HG02623 (cell line): ENCODE data around the gene TTLL13.

ENCODE experiments used
- ATAC-seq: cut with Tn5 transposase; IDR thresholded peaks from one replicate; pipeline ENCODE4 v1.9.1; 2021; ENCODE audit warnings: moderate library complexity; ENCODE audit not compliant: unreplicated experiment

TTLL13 gene, protein sequence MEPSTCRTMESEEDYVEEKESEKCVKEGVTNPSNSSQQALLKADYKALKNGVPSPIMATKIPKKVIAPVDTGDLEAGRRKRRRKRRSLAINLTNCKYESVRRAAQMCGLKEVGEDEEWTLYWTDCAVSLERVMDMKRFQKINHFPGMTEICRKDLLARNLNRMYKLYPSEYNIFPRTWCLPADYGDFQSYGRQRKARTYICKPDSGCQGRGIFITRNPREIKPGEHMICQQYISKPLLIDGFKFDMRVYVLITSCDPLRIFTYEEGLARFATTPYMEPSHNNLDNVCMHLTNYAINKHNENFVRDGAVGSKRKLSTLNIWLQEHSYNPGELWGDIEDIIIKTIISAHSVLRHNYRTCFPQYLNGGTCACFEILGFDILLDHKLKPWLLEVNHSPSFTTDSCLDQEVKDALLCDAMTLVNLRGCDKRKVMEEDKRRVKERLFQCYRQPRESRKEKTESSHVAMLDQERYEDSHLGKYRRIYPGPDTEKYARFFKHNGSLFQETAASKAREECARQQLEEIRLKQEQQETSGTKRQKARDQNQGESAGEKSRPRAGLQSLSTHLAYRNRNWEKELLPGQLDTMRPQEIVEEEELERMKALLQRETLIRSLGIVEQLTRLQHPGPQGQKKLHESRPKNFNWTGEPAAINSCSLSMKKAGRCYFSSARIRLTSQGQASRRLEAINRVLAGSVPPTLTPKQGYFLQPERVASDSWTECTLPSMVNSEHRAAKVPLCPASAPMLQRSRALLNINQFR

DNA sequence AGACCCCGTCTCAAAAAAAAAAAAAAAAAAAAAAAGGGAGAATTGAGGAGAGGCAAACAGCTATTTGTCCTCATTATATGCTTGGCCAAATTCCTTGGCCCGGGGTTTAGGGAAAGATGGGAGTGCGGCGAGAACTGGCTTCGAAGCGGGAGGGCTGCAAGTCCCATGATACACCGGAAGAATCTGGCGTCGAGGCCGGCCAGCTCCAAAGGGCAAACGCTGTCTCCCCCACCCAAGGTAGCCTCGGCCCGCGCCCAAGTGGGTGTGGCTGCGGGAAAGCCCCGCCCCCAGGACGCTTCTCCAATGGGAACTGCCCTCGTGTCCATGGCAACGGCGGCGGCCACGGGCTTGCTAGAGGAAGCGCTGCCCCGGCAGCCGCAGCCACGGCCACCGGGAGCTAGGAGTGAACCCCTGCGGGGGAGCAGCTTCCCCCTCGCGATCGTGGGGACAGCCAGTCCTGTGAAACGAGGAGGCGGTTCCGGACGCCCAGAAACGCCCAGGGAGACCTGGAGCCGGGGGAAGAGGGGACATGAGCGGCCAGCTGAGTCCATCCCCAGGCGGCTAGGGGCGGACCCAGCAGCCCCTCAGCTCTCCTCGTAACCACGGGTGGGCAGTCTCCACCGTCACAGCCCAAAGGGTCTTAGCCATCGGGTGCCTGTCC, at the start of gene TTLL13:
Gene TTLL13, plus strand, starts transcription at position 354 of the 661 bp plus-strand sequence. CDS start 1,075 bp downstream, outside the sequence.
- ATAC-seq, result peak; percentile 53

DNA sequence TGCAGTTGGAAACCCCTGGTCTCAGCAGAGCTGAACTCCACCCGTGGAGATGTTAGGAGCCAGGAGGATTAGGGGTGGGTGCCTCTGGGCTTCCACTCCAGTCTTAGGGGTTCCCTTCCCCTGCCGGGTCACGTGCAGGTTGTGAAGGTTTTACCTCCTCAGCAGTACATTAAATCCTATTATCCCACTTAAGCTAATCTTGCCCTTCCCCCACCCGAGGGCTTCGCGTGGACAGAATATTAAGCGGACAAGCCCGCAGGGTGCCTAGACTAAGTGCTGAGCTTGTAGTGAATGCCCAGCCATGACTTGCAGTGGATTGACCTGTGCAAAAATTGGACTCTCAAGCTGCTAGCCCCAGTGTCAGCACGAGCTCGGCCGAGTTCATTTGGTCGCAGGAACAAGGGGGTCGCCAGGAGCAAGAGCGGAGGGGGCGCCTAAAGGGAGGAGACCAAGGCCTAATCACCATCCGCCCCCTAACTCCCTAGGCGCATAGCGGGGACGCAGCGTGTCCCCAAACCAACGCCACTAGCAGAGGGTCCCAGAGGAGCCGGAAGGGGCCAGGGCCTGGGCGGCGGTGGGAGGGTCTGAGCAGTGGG, 48.7 kb upstream of the TTLL13 start:
- ATAC-seq, result no peak

DNA sequence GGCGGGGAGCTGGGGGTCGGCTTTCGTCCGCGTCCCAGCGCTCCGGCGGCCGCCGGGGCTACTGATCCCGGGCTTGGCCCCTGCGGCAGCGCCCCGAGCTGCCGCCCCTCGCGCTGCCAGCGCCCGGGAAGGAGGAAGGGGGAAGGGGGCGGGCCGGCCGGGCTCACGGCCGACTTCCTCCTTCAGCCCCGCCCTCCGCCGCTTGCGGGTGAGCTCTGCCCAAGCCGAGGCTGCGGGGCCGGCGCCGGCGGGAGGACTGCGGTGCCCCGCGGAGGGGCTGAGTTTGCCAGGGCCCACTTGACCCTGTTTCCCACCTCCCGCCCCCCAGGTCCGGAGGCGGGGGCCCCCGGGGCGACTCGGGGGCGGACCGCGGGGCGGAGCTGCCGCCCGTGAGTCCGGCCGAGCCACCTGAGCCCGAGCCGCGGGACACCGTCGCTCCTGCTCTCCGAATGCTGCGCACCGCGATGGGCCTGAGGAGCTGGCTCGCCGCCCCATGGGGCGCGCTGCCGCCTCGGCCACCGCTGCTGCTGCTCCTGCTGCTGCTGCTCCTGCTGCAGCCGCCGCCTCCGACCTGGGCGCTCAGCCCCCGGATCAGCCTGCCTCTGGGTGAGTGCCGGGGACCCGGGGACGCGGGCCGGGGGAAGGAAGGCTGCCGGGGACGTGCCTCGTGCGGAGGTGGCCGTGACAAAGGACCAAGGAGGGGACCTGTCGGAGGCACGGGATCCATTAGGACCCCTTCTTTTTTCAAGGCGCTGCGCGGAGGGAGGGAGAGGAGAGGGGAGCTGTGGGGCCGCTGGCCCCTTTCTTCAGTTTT, 48.0 kb upstream of the TTLL13 start, which contains the start of gene SEMA4B:
Gene SEMA4B, plus strand, starts transcription at position 201 of the 814 bp plus-strand sequence. Its CDS starts 249 bp downstream, at position 450.
- peak; percentile 81 for ATAC-seq

DNA sequence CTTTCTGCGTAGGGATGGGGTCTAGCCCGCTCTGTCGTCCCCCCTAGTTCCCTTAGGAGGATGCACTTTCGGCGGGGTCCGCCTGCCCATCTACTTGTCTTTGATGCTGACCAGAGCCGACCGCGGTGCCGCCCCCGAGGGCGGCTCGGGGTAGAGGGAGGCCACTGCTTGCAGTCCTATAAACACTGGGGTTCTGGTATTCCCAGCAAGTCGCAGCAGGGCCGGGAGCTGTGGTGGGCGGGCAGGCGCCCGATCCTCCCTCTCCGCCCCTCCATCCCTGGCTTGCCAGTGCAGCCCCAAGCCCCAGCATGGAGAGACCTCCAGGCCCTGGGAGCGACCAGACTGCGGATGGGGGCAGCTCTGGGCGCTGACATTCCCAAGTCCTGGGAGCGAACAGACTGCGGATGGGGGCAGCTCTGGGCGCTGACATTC, 47.4 kb upstream of the TTLL13 start:
- no peak for ATAC-seq

DNA sequence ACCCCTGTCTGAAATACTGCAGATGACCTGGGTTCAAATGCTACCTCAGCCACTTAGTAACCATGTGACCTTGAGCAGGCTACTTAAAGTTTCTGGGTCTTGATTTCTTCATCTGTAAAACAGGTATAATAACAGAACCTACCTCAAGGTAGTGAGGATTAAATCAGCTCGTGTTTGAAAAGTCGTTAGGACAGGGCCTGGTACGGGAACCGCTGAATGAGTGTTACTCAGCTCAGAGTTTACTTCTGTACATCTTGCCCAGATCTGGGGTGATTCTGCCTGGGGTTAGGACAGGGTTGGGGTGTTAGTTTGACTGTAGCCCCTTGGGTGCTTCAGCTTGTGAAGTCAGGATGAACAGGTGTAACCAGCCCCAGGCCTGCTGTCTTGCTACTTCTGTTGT, 46.4 kb upstream of the TTLL13 start:
- no peak for ATAC-seq

DNA sequence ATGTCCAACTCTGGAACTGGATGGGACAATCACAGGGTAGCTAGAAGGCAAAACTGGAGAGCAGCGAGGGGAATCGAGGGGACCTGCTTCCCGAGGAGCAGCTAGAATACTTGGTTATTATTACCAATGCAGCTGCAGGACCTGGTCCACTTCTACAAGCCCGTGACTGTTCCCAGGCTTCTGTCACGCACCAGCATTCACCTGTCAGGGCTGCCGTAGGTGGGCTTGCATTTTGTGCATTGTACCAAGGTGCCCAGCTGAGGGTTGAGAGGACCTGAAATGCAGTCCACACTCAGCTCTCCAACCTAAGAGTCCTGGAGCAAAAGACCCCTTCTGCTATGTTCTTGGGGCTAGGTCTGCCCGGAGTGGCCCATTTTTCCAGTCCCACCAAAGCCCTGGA, 45.9 kb upstream of the TTLL13 start:
- ATAC-seq, result no peak

DNA sequence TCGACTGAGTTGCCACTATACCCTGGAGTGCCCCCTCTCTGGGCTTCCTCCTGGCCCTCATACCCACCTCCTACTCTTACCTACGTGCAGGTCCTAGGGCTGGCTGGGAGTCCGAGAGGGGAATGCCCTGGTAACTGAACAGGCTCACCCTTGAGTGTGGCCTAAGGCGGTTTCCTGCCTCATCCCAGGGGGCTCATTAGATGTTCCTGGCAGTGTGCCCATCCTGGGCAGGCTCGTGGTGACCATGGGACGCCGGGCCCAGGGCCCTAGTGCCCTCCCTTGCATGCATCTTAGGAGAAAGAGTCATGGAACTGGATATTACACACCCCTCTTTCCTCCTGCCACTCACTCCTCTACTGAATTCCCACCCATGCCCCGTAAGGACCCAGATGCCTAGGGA, 45.4 kb upstream of the TTLL13 start:
- ATAC-seq, result no peak

DNA sequence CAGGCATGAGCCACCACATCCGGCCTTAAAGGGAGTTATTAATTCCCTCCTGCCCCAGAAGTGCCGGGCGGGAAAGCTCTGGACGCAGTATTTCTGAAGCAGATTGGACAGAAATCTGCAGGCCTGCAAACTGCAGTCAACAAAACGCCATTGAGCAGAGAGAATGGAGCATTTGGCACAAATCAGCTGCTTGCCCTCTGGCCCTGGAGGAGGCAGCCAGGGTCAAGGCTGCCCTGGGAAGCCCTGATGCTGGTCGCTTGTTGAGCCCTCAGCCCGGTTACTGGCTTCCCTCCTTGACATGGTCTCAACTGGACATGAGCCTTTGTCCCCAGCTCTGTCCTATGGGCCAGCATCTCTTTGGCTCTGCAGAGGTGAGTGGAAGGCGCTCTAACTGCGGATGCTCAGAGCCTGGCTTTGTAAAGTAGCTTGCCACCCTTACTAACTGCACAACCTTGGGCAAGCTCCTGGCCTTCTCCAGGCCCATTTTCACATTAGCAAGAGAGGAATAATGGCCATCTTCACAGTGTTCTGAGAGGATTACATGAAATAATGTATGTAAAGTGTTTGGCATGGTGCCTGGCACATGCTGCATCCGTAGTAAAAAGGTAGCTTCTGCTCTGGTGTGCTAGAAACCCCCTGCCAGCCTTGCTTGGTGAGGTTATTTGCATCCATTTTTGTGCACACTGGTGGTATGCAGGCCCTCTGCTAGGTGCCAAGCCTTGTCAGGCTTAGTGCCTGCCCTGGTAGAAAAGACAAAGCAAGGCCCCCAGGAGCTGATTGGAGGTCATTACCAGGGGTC, 44.1 kb upstream of the TTLL13 start:
- no peak for ATAC-seq

DNA sequence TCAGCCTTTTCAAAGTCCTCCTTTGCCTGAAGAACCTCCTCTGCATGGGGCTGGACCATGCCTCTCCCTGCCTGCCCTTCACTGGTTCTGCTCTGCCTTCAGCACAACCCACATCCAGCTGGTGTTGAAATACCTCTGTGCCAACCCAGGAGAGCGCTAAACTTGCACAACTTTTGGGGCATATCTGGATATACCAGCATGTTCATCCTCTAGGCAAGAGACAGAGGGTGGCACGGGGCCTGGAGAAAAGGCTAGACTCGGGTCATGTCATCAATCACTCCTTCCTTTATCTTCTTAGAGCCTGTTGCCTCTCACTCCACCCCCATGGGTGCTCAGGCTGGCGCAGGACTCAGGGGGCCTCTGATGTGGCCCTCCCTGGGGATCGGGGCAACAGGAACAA, 43.5 kb upstream of the TTLL13 start:
- ATAC-seq, result no peak

DNA sequence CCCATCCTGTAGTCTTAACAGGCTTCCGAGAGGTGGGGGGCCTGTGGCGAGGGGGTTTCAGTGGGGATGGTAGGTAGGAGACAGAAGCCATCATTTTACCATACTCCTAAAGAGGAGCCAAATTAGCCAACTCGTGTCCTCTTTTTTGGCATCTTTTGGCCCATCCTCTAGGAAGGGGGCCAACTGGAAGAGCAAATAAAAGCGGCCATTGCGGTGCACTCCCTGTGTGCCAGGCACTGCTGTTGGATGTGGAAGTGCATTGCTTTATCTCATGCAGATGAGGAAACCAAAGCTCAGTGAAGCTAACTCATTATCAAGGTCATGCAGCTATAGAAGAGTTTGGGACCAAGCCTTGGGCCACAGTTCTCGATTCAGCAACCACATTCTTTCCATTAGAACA, 42.1 kb upstream of the TTLL13 start:
- no peak for ATAC-seq

DNA sequence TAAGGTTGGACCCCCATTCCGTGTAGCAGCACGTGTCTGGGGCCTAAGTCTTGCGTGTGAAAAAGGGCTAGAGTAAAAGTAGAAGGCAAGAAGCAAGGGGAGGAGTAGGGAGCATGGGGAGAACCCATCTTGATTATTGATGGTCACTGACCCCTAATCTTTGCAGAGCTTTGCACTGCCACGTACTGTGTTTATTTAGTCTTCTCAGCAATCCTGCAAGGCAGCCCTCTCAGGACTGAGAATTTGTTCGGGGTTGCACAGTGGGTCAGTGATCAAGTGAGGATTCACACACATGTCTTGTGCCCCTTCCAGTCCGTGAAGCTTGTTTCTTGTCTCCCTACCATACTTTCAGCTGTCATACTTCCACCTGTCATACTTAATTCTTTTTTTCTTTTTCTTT, 41.0 kb upstream of the TTLL13 start:
- no peak for ATAC-seq

DNA sequence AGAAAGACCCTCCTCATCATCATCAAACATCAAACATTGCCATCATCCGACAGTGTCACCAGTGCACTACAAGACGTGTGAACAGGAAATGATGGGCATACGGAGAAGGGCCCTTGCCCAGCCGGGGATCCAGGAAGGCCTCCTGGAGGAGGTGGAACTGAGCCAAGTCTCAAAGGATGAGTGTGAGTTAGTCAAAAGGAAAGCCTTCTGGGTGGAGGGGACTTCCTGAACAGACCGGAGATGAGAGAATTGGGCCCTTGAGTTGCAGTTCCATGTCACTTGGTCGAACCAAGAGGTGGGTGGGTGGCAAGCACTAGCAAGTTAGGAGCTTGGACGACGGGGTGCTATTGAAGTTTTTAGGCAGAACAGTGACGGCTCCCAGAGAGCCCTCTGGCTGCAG, 39.8 kb upstream of the TTLL13 start:
- peak; percentile 64 for ATAC-seq

DNA sequence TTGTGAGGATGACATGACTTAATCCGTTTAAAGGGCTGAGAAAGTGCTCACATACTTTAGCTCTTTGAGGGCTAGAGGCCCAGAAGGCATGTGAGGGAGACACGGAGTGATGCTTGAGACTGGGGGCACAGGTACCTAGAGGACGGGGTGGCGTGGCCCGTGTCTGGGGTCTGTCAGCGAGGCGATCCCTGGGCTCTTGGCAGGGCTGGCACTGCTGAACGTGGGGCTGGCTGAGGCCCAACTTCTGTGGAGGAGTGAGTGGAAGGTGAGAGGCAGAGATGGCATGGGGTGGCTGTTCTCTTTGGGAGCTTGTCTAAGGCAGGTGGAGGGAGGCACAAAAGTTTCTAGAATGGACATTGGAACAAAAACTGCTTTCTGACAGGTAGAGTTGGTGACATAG, 38.8 kb upstream of the TTLL13 start:
- ATAC-seq, result no peak

DNA sequence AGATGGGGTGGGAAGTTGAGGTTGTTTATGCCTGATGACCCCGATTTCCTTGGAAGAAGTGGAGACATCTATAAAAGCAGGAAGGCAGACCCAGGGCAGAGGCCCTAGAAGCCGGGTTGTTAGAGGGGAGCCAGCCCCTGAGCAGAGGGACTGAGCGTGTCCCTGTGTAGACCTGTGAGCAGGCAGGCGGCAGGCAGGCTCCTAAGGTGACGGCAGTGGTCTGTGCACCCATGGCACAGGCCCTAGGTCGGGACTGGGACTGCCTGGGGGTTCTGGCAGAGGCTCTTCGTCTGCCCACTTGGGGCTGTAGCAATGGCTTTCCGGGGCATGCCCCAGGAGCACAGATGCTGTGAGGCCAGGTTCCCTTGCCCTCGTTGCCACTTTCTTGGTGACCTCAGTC, 38.3 kb upstream of the TTLL13 start:
- ATAC-seq, result no peak

DNA sequence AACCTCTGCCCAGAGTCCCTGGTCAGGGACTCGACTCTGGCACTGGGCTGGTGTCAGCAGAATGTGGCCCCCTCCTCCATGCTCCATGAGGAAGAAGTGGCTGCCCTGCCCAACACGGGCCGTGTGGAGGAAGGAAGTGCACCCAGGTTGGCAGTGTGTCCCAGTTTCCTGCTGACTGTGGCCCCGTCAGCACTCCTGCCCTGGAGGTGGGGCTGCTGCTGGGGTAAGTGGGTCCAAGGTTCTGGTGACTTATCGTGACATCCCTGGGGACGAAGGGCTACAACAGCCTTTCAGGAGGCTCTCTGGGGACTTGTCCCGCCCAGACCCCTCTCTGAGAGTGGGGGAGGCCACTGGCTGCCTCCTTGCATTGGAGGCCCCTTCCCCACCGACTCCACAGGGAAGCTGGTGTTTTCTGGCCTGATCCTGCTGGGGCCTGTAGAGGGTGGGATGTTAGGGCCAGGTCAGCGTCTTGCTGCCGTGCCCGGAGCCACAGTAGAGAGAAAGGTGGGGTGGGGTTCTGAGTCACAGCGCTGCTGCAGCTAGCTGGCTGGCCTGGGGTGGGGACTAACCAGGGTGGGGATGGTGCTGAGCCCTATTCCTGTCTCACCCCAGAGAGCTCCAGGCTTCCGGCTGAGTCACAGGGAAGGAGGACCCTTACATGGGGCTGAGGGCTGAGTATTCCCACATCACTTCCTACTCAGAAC, 37.8 kb upstream of the TTLL13 start:
- ATAC-seq, result no peak

DNA sequence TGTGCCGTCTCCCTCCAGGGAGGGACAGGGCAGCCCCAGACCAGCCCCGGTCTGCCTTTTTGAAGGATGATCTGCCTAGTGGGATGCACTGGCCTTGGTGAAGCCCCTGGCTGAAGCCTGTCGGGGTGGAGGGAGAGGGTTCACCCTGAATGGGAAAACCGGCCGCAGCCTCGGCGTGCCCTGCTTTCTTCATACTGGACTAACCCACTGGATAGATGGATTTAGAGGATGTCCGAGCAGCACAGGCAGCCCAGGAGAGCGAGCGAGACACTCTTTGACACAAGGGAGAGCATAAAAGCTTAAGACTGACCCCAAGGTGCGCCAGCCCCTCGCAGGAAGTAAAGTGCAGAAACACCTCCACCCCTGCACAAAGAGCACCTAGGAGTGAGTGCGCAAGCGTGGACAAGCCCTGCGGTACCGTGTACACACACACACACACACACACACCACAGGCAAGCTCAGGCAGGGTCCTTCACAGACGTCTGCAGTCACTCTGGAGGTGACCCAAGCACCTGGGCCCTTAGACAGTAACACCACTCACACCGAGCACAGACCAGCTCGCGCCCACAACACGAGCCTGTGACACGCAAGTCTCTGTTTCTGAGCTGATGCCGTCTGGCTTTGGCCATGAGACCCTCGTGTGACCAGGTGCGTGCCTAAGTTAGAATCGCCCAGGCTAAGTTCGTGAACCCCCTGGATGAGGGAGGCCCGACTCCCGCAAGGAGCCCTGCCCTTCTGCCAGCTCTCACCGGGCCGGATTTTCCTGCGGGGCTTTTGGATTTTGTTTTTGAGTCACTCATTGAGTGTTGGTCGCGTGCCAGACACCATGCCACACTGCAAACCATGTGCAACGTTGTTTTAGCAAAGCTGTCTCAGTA, 36.9 kb upstream of the TTLL13 start:
- ATAC-seq, result no peak

DNA sequence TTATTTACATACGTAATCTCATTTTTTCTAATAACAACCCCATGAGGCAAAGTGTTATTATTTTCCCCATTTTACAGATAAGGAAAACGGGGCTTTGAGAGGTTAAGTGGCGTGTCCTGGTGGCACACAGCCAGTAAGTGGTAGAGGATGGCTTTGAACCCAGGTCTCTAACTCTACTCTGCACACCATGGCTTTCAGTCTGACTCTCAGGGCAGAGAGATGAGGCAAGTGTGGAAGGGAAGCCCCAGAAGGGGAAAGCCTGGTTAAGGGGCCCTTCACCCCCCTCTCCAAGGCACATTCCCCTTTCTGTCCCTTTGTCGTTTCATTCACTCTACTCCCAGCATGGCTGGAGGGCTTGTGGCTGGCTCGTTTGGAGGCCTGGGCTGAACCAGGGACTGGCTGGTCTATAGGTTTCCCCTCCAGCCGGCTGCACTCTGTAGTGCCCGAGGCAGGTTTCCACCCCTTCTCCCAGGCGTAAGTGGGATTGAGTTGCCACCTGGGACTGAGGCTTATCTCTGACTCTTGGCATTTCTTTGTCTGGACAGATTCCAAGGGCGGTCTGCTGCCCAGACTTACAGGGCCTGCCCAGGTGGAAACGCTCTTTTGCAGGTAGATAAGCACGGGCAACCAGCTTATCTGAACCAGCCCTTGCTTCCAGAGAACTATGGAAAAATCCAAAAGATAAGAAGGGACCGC, 36.1 kb upstream of the TTLL13 start:
- ATAC-seq, result no peak
